Esophagus squamous epithelium (tissue), 5 donors: Measurements from ENCODE around the gene VTN. TPM values are rescaled to one million over a fixed set of nuclear protein-coding genes. Genes with fewer than 3 reads are reported as not detected.

Source experiments
- DNase-seq: peaks from one replicate; lab custom pipeline; 2025; lab: John Stamatoyannopoulos, UW
- H3K27ac ChIP-seq, 4 donors: fragments of 200-600 bp; sonication (generic); one replicate each; pipeline ENCODE4 v1.5.1; 2016 to 2019; ENCODE audit warnings: mild to moderate bottlenecking in 1 of 4
- H3K27me3 ChIP-seq, 4 donors: fragments of 200-600 bp; sonication (generic); 1 replicate in 3 of 4; 2 replicates in 1 of 4; pipeline versions ENCODE4 v1.5.1 to v1.6.0; 2017 to 2021; ENCODE audit warnings: antibody characterized with exemption in 1 of 4
- H3K36me3 ChIP-seq, 3 donors: fragments of 200-600 bp; sonication (generic); one replicate each; pipeline ENCODE4 v1.5.1; 2016 to 2019
- H3K4me1 ChIP-seq, 3 donors: fragments of 200-600 bp; sonication (generic); one replicate each; pipeline ENCODE4 v1.5.1; 2017 to 2019
- H3K4me3 ChIP-seq, 4 donors: fragments of 200-600 bp; sonication (generic); 1 replicate in 3 of 4; 2 replicates in 1 of 4; pipeline ENCODE4 v1.5.1; 2016 to 2019; ENCODE audit warnings: mild to moderate bottlenecking in 2 of 4, moderate library complexity in 1 of 4
- H3K9me3 ChIP-seq, 3 donors: fragments of 200-600 bp; sonication (generic); one replicate each; pipeline ENCODE4 v1.5.1; 2016 to 2019
- POLR2A ChIP-seq, 4 donors: fragments of 450-650 bp; IDR thresholded peaks; one replicate each; pipeline ENCODE4 v1.6.1; 2017; ENCODE audit warnings: antibody characterized with exemption in 4 of 4, mild to moderate bottlenecking in 4 of 4, moderate library complexity in 3 of 4
- WGBS, 2 donors: methylation state at CpG; one replicate each; pipeline ENCODE4 v1.1.5; 2018; 5-methylcytosine and 5-hydroxymethylcytosine counted together
- intact Hi-C: fragments of 100-400 bp; cut with DNase I; formaldehyde crosslinking; loops from one replicate; pipeline ENCODE4 v1.15.0; 2022
- total RNA-seq, 4 donors: library from RNA; depleted of rRNA; stranded (reverse); fragments of >200 nt; gene quantifications; one replicate each; pipeline ENCODE4 v1.1.0, GENCODE V29; 2016
- TF ChIP-seq, protein P1 (sequence below), 6 experiments: fragments of 450-650 bp in 4 of 6; fragments of 200-600 bp in 2 of 6; sonication (generic) in 2 of 6; IDR thresholded peaks; one replicate each; pipeline ENCODE4 v1.5.1; 2016 to 2019; ENCODE audit warnings: antibody characterized with exemption in 6 of 6, mild to moderate bottlenecking in 4 of 6, moderate library complexity in 4 of 6
- donor health status: DM: yes; HTN: yes; CAD: no.

Gene VTN
- total RNA-seq, 4 donors from 2014 or later: 0.19 TPM; not detected in 3

DNA sequence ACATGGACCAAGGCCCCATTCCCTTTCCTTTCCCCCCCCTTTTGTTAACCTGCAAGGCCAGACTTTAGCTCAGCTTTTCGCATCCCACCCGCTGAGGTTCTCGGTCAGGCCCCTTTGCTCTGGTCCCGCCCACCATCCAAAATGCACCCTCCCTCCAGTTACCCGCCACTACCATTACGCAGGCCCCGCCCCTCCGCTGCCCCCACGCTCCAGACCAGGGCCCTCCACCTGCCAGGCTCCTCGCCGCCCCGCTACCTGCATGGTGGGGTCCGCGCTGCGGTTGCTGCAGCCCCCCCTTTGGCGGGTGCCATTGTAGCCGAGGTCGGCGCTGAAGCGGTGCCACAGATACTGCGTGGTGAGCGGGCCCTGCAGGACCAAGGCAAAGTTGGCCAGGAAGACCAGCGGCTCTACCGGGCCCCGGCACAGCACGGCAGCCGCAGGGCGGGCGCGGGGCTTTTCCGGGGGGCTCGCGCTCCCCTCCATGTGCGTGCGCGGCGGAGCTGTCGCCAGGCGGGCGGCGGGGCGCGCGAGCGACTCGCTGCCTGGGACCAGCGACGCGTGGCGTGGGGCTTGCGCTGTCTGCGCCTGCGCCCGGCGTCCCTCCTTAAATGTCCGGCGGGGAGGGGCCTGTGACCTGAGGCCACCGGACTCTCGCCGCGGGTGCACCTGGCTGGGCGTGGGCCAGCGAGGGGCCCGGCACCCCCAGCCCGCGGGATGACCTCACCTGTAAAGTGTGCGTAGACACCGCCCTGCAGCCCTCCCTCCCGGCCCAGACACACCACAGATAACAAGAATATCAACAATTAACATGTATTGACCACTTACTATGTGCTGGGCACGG, 35.7 kb upstream of the VTN start, which contains the start of gene SLC46A1:
Gene SLC46A1, minus strand, starts transcription at position 581 of the 841 bp plus-strand sequence. Its CDS starts 98 bp downstream, at position 483.
- intact Hi-C loops: no loop called here
- H3K4me1 ChIP-seq: peaks cover 12 to 37% (median 18%) of the 10 kb centered on the region in 3 donors
- H3K27me3 ChIP-seq: no peaks in the 10 kb centered on the region
- no peak for DNase-seq
- H3K27ac ChIP-seq: peak within 1 kb of the TSS; percentile 29 to 62 (median 43)
- TF ChIP-seq POLR2A (IDR thresholded peaks at IDR 0.05): peak in 1 of 4 donors; percentile 28
- TF ChIP-seq, protein P1, sequence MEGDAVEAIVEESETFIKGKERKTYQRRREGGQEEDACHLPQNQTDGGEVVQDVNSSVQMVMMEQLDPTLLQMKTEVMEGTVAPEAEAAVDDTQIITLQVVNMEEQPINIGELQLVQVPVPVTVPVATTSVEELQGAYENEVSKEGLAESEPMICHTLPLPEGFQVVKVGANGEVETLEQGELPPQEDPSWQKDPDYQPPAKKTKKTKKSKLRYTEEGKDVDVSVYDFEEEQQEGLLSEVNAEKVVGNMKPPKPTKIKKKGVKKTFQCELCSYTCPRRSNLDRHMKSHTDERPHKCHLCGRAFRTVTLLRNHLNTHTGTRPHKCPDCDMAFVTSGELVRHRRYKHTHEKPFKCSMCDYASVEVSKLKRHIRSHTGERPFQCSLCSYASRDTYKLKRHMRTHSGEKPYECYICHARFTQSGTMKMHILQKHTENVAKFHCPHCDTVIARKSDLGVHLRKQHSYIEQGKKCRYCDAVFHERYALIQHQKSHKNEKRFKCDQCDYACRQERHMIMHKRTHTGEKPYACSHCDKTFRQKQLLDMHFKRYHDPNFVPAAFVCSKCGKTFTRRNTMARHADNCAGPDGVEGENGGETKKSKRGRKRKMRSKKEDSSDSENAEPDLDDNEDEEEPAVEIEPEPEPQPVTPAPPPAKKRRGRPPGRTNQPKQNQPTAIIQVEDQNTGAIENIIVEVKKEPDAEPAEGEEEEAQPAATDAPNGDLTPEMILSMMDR (IDR thresholded peaks at IDR 0.05): no peak
- H3K36me3 ChIP-seq: peaks cover 0 to 16% (median 0%) of the 10 kb centered on the region in 3 donors
- peak within 1 kb of the TSS; percentile 51 to 94 (median 65) for H3K4me3 ChIP-seq
- WGBS, 2 donors: 0 to 5% methylated on average over 5 to 10 of the region's 70 CpGs
- no peaks in the 10 kb centered on the region for H3K9me3 ChIP-seq

DNA sequence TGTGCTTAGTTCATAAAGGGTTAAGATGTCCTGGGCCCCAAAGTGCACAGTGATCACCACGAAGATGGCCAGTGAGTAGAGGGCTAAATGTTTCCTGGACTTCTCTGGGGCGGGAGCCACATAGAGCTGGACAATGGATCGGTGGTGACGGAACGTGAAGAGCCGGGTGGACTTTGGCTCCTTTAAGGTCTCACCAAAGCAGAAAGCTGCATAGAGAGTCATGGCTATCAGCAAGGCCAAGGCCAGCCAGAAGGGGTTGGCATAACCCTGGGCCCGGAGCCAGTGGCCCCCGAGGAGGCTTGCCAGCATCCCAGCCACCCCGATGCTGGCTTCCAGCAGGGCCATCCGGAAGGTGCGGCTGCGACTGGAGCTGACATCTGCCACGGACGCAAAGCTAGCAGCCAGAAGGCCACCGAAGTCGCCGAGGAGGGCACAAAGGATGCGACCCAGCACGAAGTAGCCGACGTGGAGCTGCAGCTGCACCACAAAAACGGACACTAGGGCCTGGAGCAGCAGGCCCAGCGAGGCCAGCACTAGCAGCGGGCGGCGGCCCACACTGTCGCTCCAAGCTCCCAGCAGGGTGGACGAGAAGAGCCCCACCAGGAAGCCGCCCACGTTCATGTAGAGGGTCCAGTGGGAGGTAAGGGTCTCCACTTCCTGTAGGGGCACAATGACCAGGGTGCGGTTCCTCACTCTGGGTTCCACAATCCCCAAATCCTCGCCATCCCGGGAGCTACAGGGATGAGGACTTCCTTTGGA, 34.9 kb upstream of the VTN start:
- Histone ChIP-seq H3K4me1 (peaks cover 12 to 37% (median 18%) of the 10 kb centered on the region in 3 donors), H3K36me3 (peaks cover 0 to 23% (median 0%) of the 10 kb centered on the region in 3 donors), H3K27ac (peak overlapping the region in 2 of 4 donors; percentile 15 to 29), H3K4me3 (peak overlapping the region; percentile 51 to 94 (median 65)), H3K9me3 (no peaks in the 10 kb centered on the region), H3K27me3 (no peaks in the 10 kb centered on the region)
- intact Hi-C loops: no loop called here
- TF ChIP-seq, protein P1 (IDR thresholded peaks at IDR 0.05): no peak
- TF ChIP-seq POLR2A (IDR thresholded peaks at IDR 0.05): no peak
- WGBS, 2 donors: 57 to 72% methylated on average over 14 to 26 of the region's 33 CpGs
- DNase-seq: no peak

DNA sequence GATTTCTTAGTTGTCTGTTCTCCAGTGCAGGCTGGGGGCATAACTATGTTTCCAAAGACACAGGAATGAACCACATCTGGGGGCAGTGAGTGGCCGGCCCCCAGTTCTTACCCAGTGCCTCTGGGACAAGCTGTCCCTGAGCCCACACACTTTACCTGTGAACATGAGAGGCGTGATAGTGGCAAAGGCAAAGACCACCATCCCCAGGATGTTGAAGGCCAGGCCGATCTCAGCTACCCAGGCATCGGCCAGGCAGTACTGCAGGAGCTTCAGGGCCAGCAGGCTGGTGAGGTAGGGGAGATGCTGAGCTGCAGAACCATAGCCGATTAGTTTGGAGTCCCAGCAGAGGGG, 34.3 kb upstream of the VTN start:
- no peak for DNase-seq
- H3K27me3 ChIP-seq: no peaks in the 10 kb centered on the region
- H3K36me3 ChIP-seq: peaks cover 0 to 28% (median 0%) of the 10 kb centered on the region in 3 donors
- TF ChIP-seq, protein P1 (IDR thresholded peaks at IDR 0.05): no peak
- no peak for TF ChIP-seq POLR2A (IDR thresholded peaks at IDR 0.05)
- no peak overlapping the region for H3K4me3 ChIP-seq
- H3K27ac ChIP-seq: no peak overlapping the region
- intact Hi-C loops: no loop called here
- WGBS, 2 donors: 85 to 100% methylated on average over 2 to 5 of the region's 5 CpGs
- no peaks in the 10 kb centered on the region for H3K9me3 ChIP-seq
- H3K4me1 ChIP-seq: peaks cover 12 to 37% (median 18%) of the 10 kb centered on the region in 3 donors

DNA sequence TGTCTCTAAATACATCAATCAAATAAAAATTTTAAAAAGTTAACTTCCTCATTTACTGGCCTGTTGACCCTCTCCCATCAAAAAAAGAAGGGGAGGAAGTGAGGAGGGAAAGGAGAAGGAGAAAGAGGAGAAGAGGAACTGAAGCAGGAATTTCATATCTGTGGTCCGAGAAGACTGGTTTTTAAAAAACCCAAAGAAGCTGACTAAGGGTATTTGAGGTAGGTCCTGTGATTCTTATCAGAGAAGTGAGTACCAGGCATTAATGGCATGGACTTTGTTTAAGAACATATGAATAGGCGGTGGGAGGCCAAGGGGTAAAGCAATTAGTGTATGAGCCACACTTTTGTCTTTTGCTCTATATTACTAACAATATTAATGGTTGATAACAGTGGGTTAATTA, 33.9 kb upstream of the VTN start:
- H3K27me3 ChIP-seq: no peaks in the 10 kb centered on the region
- H3K36me3 ChIP-seq: peaks cover 0 to 32% (median 0%) of the 10 kb centered on the region in 3 donors
- WGBS, 2 donors: 74 to 77% methylated on average over 2 of the region's 2 CpGs
- no peak overlapping the region for H3K27ac ChIP-seq
- H3K4me3 ChIP-seq: no peak overlapping the region
- H3K9me3 ChIP-seq: no peaks in the 10 kb centered on the region
- intact Hi-C loops: no loop called here
- H3K4me1 ChIP-seq: peaks cover 12 to 37% (median 18%) of the 10 kb centered on the region in 3 donors
- no peak for DNase-seq
- TF ChIP-seq, protein P1 (IDR thresholded peaks at IDR 0.05): no peak
- TF ChIP-seq POLR2A (IDR thresholded peaks at IDR 0.05): no peak
